Eye (tissue), 1 donor: Measurements from ENCODE around the gene ASMTL.
"Not testable (repeated sequence)": the region's sequence is repeated elsewhere in the genome, so short reads cannot be mapped to it uniquely, and the experiment has no call there.

Source experiments
- DNase-seq: peaks from one replicate; pipeline ENCODE4 v3.0.0-alpha.2; 2015

The ASMTL gene, protein sequence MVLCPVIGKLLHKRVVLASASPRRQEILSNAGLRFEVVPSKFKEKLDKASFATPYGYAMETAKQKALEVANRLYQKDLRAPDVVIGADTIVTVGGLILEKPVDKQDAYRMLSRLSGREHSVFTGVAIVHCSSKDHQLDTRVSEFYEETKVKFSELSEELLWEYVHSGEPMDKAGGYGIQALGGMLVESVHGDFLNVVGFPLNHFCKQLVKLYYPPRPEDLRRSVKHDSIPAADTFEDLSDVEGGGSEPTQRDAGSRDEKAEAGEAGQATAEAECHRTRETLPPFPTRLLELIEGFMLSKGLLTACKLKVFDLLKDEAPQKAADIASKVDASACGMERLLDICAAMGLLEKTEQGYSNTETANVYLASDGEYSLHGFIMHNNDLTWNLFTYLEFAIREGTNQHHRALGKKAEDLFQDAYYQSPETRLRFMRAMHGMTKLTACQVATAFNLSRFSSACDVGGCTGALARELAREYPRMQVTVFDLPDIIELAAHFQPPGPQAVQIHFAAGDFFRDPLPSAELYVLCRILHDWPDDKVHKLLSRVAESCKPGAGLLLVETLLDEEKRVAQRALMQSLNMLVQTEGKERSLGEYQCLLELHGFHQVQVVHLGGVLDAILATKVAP

DNA sequence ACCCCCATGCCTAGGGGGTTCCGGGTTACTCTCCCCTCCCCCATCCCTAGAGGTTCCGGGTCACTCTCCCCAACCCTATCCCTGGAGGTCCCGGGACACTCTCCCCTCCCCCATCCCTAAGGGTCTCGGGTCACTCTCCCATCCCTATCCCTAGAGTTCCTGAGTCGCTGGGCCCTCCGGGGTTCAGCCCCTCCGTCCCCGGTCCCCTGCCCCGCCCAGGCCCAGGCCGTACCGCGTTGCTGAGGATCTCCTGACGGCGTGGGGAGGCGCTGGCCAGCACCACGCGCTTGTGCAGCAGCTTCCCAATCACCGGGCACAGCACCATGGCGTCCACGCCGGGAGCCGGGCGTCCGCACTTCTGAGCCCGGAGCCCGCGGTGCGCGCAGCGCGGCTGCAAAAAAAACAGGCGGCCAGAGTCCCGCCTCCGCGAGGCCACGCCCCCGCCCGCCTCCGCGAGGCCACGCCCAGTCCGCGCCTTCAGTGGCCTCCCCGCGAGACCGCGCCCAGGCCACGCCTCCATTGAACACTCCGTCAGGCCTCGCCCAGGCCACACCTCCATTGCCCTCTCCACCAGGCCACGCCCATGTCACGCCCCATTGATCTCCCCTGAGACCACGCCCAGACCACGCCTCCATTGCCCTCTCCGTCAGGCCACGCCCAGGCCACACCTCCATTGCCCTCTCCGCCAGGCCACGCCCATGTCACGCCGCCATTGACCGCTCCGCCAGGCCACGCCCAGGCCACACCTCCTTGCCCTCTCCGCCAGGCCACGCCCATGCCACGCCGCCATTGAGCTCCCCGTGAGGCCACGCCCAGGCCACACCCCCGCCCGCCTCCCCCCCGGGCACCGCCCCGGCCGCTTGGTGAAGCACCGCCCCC lies at the start of gene ASMTL:
Gene ASMTL, minus strand, starts transcription at position 394 of the 879 bp plus-strand sequence. Its CDS starts 69 bp downstream, at position 325.
- DNase-seq, result peak; percentile 100

DNA sequence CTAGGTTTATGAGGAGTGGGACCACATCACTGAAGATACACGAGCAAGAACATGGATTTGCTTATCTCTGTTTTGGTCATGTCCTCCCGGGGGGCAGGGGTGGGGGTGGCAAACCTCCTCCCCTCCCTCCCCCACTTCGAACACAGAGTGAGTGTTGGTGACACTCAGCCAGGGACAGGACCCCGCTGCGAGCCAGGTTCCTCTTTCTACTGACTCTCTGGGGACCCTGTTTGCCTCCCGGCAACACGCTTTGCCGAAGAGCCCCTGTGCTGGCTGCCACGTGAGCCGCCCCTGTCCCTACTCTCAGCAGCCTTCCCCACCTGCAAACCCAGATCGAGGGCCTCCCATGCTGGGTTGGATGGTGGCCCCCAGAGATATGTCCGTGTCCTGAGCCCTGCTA lies 49.5 kb upstream of the ASMTL start:
- no peak for DNase-seq

DNA sequence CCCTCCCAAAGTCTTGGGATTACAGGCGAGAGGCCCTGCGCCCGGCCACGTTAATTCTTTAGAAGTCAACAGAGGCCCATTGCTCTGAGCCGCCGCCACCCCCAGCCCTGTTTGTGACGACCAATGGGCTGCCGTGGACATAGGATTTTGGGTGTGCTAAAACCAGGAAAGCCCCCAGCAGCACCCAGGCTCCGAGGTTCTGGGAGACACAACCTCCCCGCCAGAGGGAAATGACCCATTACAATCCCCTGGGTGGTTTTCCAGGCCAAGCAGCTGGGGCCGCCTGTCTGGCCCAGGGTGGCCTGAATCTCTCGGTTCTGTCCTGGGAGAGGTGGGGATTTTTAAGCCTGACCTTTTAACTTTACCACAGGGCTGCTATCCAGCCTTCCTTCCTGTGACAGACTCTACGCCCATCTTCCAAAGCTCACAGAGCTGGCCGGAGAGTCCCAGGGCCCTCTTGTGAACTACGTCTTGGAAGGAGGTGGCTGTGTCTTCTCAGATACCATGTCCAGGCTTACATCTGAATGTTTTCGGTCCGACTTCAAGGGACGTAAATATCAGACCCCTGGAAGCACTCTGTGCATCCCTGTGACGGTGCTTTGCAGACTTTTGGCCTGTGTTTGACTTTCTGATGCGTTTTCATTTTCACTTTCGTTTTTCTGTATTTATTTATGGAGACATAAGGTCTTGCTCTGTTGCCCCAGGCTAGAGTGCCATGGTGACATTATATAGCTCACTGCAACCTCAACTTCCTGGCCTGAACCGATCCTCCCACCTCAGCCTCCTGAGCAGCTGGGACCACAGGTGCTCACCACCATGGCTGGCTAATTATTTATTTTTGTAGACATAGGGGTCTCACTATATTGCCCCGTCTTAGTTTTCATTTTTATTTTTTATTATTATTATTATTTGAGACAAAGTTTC lies 48.3 kb upstream of the ASMTL start:
- DNase-seq, result no peak

DNA sequence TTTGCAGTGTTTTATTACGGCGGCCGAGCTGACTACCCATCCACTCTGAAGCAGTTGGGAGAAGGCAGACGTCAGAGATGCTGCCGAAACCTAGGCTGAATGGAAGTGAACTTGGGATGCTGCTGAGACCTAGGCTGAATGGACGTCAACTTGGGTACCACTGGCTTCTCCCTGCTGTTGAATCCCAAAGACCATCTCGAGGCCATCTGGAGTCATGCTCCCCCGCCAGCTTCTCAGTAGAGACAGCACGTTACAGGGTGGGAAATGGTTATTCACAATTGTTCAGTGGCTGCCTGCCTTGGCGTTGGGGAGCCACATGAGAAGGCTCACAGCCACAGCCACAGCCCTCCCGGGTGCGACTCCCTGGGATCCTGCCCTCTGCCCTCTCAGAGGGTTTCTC lies 43.4 kb upstream of the ASMTL start:
- DNase-seq, result no peak

DNA sequence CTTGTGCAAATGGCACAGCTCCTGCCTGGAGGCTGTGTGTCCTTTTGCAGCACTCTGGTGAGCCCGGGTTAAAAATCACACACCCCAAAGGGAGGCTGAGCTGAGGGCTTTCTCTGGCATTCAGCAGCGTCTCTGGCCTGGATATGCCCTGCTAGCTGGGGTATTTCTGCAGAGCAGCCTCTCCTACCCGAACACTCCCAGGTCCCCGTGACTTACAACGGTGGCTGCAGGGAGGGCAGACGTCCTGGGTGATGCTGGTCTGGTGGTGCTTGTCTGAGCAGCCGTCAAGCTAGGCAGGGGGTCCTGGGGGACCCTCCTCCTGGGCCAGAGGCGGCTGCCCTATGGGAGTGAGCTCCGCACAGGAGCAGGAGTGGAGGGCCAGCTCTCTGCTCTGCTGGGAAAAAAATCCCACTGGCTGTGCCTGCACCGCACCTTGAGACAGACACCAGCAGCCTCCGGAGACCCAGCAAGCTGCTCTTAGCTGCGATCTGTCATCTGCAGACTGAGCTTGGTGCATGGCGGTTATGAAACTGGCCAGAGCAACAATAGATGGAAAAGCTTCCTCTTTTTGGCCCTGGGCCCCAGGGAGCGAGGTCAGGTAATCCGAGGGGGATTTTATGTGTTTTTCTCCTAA lies 41.3 kb upstream of the ASMTL start:
- no peak for DNase-seq

DNA sequence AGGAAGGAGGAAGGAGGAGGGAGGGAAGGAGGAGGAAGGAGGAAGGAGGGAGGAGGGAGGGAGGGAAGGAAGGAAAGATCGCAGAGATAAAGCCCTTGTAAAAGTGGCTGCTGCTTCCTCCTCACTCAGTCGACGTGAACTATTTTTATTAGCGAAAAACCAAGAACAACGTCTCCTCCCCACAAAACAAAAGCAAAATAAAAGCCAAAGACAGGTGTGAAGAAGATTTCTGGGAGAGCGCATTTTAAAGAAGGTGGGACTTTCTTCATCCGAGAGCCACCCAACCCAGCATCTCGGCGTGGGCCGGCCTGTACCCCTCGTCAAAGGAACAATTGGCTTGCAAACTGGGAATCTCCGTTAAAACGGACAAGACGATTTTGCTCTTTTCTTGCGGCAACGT lies 40.7 kb upstream of the ASMTL start:
- no peak for DNase-seq

DNA sequence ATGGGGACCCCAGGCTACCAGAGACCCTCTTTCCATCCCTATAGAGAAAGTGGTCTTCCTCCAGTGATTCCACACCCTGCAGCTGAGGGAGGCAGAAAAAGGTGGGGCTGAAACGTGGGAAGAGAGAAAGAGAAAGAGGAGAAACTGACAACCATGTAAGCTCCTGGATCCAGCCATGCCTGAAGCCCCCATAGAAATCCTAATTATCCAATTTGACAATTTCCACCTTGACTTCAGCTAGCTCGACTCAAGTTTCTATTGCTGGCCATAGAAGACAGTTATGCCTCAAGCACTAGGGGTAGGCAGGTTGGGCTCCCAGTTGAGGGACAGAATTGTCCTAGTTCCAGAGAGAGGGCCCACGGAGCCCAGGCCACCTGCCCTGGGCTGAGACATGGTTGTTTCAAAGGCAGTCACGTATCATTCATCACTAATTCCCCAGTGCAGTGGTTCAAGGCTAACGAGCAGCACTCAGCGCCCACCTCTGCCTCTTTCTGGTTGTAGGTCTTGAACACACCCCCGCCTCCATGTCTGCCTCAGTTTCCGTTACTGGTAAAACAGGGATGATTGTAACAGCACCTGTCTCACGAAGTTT lies 39.8 kb upstream of the ASMTL start:
- no peak for DNase-seq

DNA sequence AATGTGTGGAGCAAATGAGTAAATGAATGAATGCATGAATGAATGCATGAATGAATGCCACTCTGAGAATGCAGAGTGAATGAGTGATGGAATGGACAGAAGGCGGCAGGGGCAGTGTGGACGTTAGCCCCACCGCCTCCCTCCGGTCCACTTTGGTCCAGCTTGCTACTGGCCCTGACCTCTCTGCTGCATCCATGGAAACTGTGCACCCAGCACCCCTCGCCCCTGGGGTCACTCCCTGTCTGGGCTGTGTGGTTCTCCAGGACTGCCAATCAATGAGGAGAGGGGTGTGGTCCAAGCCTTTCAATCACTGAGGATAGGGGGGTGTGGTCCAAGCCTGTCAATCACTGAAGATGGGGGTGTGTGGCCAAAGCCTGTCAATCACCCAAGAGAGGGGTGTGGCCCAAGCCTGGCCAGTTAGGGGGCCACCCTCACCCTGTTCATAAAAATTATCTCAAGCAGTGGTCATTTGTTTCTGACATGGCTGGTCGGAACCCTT lies 39.2 kb upstream of the ASMTL start:
- DNase-seq, result peak; percentile 36

DNA sequence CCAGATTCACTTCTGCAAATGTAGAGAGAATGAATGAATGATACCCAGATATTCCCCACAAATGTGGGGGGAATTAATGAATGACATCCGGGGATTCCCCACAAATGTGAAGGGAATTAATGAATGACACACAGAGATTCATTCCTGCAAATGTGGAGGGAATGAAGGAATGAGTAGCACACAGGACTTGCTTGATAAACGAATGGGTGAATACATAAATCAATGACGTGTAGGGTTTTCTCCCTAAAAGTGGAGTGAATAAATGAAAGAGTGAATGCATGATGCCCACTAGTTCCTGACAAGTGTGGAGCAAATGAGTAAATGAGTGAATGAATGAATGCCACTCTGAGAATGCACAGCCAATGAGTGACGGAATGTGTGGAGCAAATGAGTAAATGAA lies 38.5 kb upstream of the ASMTL start:
- DNase-seq, result not testable (repeated sequence)

DNA sequence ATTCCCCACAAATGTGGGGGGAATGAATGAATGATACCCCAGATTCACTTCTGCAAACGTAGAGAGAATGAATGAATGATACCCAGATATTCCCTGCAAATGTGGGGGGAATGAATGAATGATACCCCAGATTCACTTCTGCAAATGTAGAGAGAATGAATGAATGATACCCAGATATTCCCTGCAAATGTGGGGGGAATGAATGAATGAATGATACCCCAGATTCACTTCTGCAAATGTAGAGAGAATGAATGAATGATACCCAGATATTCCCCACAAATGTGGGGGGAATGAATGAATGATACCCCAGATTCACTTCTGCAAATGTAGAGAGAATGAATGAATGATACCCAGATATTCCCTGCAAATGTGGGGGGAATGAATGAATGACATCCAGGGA lies 38.0 kb upstream of the ASMTL start:
- DNase-seq, result not testable (repeated sequence)

DNA sequence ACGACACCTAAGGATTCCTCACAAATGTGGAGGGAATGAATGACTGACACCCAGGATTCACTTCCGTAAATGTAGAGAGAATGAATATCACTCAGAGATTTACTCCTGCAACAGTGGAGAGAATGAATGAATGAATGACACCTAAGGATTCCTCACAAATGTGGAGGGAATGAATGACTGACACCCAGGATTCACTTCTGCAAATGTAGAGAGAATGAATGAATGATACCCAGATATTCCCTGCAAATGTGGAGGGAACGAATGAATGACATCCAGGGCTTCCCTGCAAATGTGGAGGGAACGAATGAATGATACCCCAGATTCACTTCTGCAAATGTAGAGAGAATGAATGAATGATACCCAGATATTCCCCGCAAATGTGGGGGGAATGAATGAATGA lies 36.6 kb upstream of the ASMTL start:
- DNase-seq, result not testable (repeated sequence)

DNA sequence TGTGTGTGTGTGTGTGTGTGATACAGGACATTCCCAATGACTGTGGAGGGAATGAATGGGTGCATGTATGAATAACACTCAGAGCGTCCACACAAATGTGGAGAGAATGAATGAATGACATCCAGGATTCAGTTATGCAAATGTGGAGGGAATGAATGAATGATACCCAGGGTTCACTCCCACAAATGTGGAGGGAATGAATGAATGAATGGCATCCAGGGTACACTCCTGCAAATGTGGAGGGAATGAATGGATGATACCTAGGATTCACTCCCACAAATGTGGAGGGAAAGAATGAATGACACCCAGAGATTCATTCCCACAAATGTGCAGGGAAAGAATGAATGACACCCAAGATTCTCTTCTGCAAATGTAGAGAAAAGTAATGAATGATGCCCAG lies 36.0 kb upstream of the ASMTL start:
- DNase-seq, result no peak

DNA sequence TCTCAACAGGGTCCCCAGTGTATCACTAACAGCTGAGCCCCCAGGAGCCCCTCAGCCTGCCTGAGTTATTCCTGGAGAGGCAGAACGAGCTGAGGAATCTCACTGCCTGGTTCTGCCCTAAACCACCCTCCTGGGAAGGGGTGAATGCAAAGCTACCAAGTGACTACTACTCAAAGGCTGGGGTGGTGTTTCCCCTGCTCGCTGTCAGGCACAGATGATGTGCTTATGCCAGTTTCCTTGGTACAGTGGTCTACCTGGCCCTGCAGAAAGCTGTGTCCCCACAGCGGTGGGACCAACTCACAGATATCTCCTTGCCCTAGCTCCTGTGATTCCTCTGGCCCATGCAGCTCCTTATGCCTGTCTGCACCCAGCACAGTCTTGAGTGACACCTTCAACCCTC lies 35.4 kb upstream of the ASMTL start:
- no peak for DNase-seq

DNA sequence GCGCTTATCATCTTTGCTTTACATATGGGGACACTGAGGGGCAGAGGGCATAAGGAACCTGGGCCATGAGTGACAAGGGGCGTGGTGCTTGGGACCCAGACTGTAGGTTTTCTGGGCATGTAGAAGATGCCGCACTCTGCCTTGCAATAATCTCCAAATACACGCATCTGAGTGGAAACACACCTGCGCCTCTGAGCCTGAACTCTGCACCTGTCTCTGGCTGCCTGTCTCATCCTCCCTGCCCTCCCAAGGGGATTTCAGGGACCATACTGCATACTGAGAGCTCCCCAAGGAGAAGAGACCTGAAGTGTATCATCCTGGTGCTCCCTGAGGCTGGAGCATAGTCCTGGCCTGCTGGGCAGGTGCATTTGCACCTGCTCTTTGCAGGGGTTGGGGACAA lies 34.7 kb upstream of the ASMTL start:
- DNase-seq, result no peak

DNA sequence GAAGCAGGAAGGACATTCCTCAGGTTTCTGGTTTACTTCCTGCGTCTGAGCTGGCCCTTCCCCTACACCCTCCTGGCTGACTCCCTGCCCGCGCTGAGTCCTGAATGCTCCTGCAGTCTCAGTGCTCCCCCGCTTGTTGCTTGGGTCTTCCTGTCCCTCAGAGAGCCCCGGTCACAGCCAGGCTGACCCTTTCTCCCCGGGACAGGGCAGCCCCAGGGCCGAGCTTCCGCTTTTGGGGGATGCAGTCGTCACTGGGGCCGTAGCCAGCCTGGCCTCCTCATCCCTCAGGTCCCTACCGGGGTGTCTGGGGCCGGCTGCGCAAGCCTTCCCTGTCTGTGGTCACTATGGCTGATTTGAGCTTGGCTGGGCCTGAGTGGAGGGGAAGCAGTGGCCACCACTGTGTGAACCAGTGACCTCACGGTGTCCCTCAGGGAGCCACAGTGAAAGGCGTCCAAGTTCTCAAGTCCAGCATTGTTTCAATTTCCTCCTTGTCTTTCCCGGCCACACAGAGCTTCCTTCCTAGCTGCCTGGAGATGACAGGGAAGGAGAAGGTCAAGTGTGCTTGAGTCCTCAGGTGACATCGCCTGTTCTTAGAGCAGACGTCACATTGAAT lies 34.1 kb upstream of the ASMTL start:
- DNase-seq, result no peak

DNA sequence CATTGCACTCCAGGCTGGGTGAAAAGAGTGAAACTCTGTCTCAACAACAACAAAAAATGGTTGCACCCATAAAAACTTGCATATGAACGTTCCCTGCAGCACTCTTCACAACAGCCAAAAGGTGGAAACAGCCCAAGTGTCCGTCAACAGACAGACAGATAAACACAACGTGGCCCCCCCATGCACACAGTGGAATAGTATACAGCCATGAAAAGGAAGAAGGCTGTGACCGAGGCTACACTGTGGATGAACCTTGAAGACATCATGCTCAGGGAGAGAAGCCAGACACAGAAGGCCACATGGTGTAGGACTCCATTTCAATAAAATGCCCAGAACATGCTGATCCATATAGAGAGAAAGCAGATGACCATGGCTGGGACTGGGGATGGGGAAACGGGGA lies 33.5 kb upstream of the ASMTL start:
- DNase-seq, result no peak

DNA sequence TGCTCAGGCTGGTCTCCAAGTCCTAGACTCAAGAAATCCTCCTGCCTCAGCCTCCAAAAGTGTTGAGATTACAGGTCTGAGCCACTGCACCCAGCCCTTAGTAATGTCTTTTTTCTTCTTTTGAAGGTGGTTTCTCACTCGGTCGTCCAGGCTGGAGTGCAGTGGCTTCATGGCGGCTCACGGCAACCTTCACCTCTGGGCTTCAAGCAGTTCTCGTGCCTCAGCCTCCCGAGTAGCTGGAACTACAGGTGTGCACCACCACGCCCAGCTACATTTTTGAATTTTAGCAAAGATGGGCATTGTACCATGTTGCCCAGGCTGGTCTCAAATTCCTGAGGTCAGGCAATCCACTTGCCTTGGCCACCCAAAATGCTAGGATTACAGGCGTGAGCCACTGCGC lies 32.3 kb upstream of the ASMTL start:
- no peak for DNase-seq

DNA sequence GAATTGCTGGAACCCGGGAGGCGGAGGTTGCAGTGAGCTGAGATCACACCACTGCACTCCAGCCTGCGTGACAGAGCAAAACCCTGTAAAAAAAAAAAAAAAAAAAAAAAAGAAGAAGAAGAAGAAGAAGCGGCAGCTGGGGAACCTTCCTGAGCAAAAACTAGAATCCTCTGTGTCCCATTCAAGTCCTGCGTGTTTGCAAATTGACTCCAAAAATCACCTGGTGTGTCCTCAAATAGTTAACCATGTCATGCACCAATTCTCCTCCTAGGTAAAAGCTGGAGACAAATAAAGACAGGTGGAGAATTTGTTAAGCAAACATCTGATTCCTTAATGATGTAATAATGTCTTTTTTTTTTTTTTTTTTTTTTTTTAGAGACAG lies 31.9 kb upstream of the ASMTL start:
- no peak for DNase-seq

DNA sequence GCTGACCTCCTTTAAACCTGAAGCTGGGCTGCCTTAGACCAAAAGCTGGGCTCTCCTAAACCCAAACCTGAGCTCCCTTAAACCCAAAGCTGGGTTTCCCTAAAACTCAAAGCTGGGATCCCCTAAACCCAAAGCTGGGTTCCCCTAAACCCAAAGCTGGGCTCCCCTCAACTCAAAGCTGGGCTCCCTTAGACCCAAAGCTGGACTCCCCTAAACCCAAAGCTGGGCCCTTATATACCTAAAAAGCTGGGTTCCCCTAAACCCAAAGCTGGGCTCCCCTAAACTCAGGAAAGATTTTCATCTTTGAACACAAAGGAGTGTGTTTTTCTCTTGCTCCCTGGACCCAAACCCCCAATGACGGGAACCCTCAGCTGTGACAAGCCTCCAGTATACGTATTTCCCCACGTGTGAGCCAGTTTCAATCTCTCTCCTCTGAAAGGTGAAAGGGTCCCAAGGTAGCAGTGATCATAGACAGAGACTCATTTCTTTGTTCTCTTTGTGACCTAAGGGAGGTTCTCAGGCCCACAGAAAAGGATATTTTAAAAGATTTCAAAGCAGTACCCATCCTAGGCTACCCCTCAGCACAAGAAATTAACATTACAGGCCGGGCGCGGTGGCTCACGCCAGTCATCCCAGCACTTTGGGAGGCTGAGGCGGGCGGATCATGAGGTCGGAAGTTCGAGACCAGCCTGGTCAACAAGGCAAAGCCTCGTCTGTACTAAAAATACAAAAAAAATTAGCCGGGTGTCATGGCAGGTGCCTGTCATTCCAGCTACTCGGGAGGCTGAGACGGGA lies 31.3 kb upstream of the ASMTL start:
- no peak for DNase-seq

DNA sequence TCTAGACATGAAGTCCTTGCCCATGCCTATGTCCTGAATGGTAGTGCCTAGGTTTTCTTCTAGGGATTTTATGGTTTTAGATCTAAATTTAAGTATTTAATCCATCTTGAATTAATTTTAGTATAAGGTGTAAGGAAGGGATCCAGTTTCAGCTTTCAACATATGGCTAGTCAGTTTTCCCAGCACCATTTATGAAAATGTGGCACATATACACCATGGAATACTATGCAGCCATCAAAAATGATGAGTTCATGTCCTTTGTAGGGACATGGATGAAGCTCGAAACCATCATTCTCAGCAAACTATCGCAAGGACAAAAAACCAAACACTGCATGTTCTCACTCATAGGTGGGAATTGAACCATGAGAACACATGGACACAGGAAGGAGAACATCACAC lies 29.8 kb upstream of the ASMTL start:
- not testable (repeated sequence) for DNase-seq
